ENCODE results near the gene MAN2B1. TPM values are rescaled to one million over a fixed set of nuclear protein-coding genes. Genes with fewer than 3 reads are reported as not detected.

The MAN2B1 gene
- total and polyA plus RNA-seq, 7 experiments from 2014 or later, result 40.6 to 215 (median 122) TPM

DNA sequence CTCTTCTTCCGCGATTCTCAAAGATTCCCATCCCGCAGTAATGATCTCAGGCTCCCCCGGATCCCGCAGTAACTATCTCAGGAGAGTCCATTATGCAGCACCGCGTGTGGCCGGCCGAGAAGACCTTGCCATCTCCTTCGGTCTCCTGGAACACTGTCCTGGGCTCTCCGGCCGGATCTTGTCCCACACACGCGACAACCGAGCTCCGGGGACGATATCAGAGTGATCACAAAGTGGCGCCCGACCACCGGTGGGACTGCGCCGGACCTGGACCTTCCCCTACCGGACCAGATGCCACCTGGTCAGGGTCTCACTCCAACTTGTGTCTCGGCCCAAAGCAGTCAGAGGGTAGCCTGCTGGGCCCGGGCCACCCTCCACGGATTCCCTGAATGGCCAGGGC, 24.0 kb downstream of the MAN2B1 start:
- CTCF ChIA-PET, result interaction anchor here (1.1 kb wide), 1 partner anchor 31 kb away, joined by 3 read pairs; no protein-coding TSS in a partner anchor
- H3K27ac Mint-ChIP-seq, result no peak overlapping the region

DNA sequence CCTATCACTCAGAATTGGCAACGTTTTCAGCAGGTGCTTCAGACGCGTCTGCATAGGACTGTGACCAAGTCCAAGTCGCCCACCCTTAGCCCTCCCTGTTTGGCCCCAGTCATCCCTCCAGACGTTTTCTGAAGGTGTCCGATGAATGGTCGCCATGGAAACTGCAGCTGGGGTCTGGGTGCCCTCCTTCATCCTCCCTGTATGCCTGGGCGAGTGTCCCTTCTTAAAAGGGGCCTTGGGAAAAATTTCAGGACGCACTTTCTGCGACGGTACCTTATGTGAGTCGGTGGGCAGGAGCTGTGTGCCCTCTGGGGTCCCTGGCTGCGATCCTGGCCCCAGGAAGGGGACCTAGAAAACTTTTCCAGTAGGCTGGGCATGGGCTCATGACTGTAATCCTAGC, 25.1 kb downstream of the MAN2B1 start:
- no peak overlapping the region for H3K27ac ChIP-seq (ENCODE audit: low read depth, low read length)
- no peak for ATAC-seq
- Mint-ChIP-seq H3K27ac (no peak overlapping the region), H3K4me3 (no peak overlapping the region), H3K9me3 (no peaks in the 10 kb centered on the region), H3K27me3 (no peaks in the 10 kb centered on the region), H3K36me3 (peaks cover 0 to 19% (median 0%) of the 10 kb centered on the region in 5 donors), H3K4me1 (peaks cover 8 to 19% (median 13%) of the 10 kb centered on the region in 7 donors)
- peaks cover 3 to 12% of the 10 kb centered on the region in 2 donors for H3K4me1 ChIP-seq (ENCODE audit: control insufficient read depth in 2 of 2, insufficient read depth in 2 of 2, low read length in 2 of 2)
- CTCF ChIA-PET, result no interaction called here
- POLR2A ChIA-PET, result no interaction called here
- H3K36me3 ChIP-seq (ENCODE audit: control insufficient read depth in 2 of 3, insufficient read depth in 3 of 3, low read length in 3 of 3), result peaks cover 0 to 7% (median 0%) of the 10 kb centered on the region in 3 experiments
- H3K4me3 ChIP-seq (ENCODE audit: low read length), result no peak overlapping the region
- intact Hi-C loops (cut with micrococcal nuclease), result loop anchor here in 1 of 2 donors (2.0 kb wide), 1 partner anchor 39 kb away; no protein-coding TSS in a partner anchor
- H3K9me3 ChIP-seq (ENCODE audit: control insufficient read depth in 2 of 3, low read length in 3 of 3), result no peaks in the 10 kb centered on the region
- no peak for DNase-seq
- H3K27me3 ChIP-seq (ENCODE audit: control insufficient read depth in 2 of 2, insufficient read depth in 2 of 2, low read length in 2 of 2), result no peaks in the 10 kb centered on the region

More for the DNA sequence above, 24.0 kb downstream of the MAN2B1 start:
- H3K36me3 ChIP-seq (ENCODE audit: control insufficient read depth in 2 of 3, insufficient read depth in 3 of 3, low read length in 3 of 3), result peaks cover 0 to 7% (median 0%) of the 10 kb centered on the region in 3 experiments
- Mint-ChIP-seq H3K4me3 (no peak overlapping the region), H3K36me3 (peaks cover 0 to 14% (median 0%) of the 10 kb centered on the region in 5 donors), H3K4me1 (peaks cover 8 to 16% (median 9%) of the 10 kb centered on the region in 7 donors), H3K27me3 (no peaks in the 10 kb centered on the region), H3K9me3 (no peaks in the 10 kb centered on the region)
- H3K9me3 ChIP-seq (ENCODE audit: control insufficient read depth in 2 of 3, low read length in 3 of 3), result no peaks in the 10 kb centered on the region
- H3K27me3 ChIP-seq (ENCODE audit: control insufficient read depth in 2 of 2, insufficient read depth in 2 of 2, low read length in 2 of 2), result no peaks in the 10 kb centered on the region
- H3K27ac ChIP-seq (ENCODE audit: low read depth, low read length), result no peak overlapping the region
- H3K4me1 ChIP-seq (ENCODE audit: control insufficient read depth in 2 of 2, insufficient read depth in 2 of 2, low read length in 2 of 2), result peaks cover 3 to 12% of the 10 kb centered on the region in 2 donors
- DNase-seq (no peak), ATAC-seq (no peak)
- intact Hi-C loops (cut with micrococcal nuclease), result no loop called here
- no peak overlapping the region for H3K4me3 ChIP-seq (ENCODE audit: low read length)
- POLR2A ChIA-PET, result interaction anchor here (0.6 to 0.8 kb wide), 2 partner anchors 29 to 300 kb away, joined by 3 read pairs; no protein-coding TSS in a partner anchor

GRCh38 chr19:12639901-12640613, 26.5 kb downstream of the MAN2B1 start:
- Mint-ChIP-seq H3K4me1 (peaks cover 12 to 28% (median 21%) of the 10 kb centered on the region in 7 donors), H3K27me3 (no peaks in the 10 kb centered on the region), H3K36me3 (peaks cover 0 to 19% (median 0%) of the 10 kb centered on the region in 5 donors), H3K27ac (peak overlapping the region; percentile 39 to 89 (median 82)), H3K4me3 (peak overlapping the region; percentile 73 to 85 (median 80)), H3K9me3 (no peaks in the 10 kb centered on the region)
- Histone ChIP-seq H3K36me3 (ENCODE audit: control insufficient read depth in 2 of 3, insufficient read depth in 3 of 3, low read length in 3 of 3) (peaks cover 0 to 7% (median 0%) of the 10 kb centered on the region in 3 experiments), H3K9me3 (ENCODE audit: control insufficient read depth in 2 of 3, low read length in 3 of 3) (no peaks in the 10 kb centered on the region), H3K27ac (ENCODE audit: low read depth, low read length) (peak overlapping the region; percentile 5), H3K27me3 (ENCODE audit: control insufficient read depth in 2 of 2, insufficient read depth in 2 of 2, low read length in 2 of 2) (no peaks in the 10 kb centered on the region), H3K4me1 (ENCODE audit: control insufficient read depth in 2 of 2, insufficient read depth in 2 of 2, low read length in 2 of 2) (peaks cover 3 to 12% of the 10 kb centered on the region in 2 donors), H3K4me3 (ENCODE audit: low read length) (peak overlapping the region; percentile 40)
- ChIA-PET POLR2A (interaction anchor here (0.5 to 1.5 kb wide), 6 partner anchors 26 to 1626 kb away, joined by 3 to 7 read pairs (median 4); partner anchors contain the start of genes ZNF490 and ZNF791), CTCF (interaction anchor here (0.6 to 1.8 kb wide), 12 partner anchors 9 to 247 kb away, joined by 3 to 6 read pairs (median 3); partner anchors contain the start of genes DHPS and KLF1)
- DNase-seq (peak; percentile 64 to 81 (median 78)), ATAC-seq (peak; percentile 93)
- intact Hi-C loops (cut with micrococcal nuclease), result loop anchor here (1.0 to 2.0 kb wide), 7 partner anchors 25 to 120 kb away; partner anchors contain the start of genes ZNF490 (in 1 of the 2) and ZNF791 (in 1 of the 2)

DNA sequence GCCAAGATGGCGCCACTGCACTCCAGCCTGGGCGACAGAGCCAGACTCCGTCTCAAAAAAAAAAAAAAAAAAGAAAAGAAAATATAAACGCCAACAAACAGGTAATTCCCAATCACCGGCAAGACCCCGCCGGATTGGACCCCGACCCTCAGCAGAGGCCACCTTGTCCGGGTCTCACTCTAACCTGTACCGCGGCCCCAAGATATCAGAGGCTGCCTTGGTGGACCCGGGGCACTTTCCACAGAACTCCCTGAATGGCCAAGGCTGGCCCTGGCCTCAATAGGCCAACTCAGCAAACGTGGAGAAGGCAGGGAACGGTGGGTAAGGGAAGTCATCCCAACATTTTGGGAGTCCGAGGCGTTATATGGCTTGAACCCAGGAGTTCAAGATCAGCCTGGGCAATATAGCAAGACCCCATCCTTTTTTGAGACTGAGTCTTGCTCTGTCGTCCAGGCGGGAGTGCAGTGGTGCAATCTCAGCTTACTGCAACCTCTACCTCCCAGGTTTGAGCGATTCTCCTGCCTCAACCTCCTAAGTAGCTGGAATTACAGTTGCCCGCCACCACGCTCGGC, 27.8 kb downstream of the MAN2B1 start:
- no peaks in the 10 kb centered on the region for H3K36me3 ChIP-seq (ENCODE audit: control insufficient read depth in 2 of 3, insufficient read depth in 3 of 3, low read length in 3 of 3)
- peaks cover 14 to 32% (median 21%) of the 10 kb centered on the region in 7 donors for H3K4me1 Mint-ChIP-seq
- no peak overlapping the region for H3K27ac ChIP-seq (ENCODE audit: low read depth, low read length)
- no peaks in the 10 kb centered on the region for H3K27me3 Mint-ChIP-seq
- H3K27me3 ChIP-seq (ENCODE audit: control insufficient read depth in 2 of 2, insufficient read depth in 2 of 2, low read length in 2 of 2), result no peaks in the 10 kb centered on the region
- H3K27ac Mint-ChIP-seq, result no peak overlapping the region
- no peaks in the 10 kb centered on the region for H3K9me3 ChIP-seq (ENCODE audit: control insufficient read depth in 2 of 3, low read length in 3 of 3)
- H3K4me3 Mint-ChIP-seq, result no peak overlapping the region
- peaks cover 0 to 2% (median 0%) of the 10 kb centered on the region in 11 donors for H3K9me3 Mint-ChIP-seq
- no peak overlapping the region for H3K4me3 ChIP-seq (ENCODE audit: low read length)
- CTCF ChIA-PET, result interaction anchor here (1.3 to 1.6 kb wide), 2 partner anchors 21 to 33 kb away, joined by 3 read pairs; no protein-coding TSS in a partner anchor
- H3K36me3 Mint-ChIP-seq, result peaks cover 0 to 28% (median 0%) of the 10 kb centered on the region in 5 donors
- H3K4me1 ChIP-seq (ENCODE audit: control insufficient read depth in 2 of 2, insufficient read depth in 2 of 2, low read length in 2 of 2), result peaks cover 3 to 12% of the 10 kb centered on the region in 2 donors
- DNase-seq, result no peak
- POLR2A ChIA-PET, result interaction anchor here (0.7 to 0.8 kb wide), 2 partner anchors 63 to 186 kb away, joined by 3 read pairs; no protein-coding TSS in a partner anchor
- intact Hi-C loops (cut with micrococcal nuclease), result no loop called here
- no peak for ATAC-seq

- Histone ChIP-seq H3K9me3 (ENCODE audit: control insufficient read depth in 2 of 3, low read length in 3 of 3) (no peaks in the 10 kb centered on the region), H3K36me3 (ENCODE audit: control insufficient read depth in 2 of 3, insufficient read depth in 3 of 3, low read length in 3 of 3) (peaks cover 0 to 2% (median 0%) of the 10 kb centered on the region in 3 experiments), H3K27ac (ENCODE audit: low read depth, low read length) (no peak overlapping the region), H3K27me3 (ENCODE audit: control insufficient read depth in 2 of 2, insufficient read depth in 2 of 2, low read length in 2 of 2) (no peaks in the 10 kb centered on the region), H3K4me3 (ENCODE audit: low read length) (no peak overlapping the region), H3K4me1 (ENCODE audit: control insufficient read depth in 2 of 2, insufficient read depth in 2 of 2, low read length in 2 of 2) (peaks cover 3 to 12% of the 10 kb centered on the region in 2 donors)
- no peak for ATAC-seq
- Mint-ChIP-seq H3K36me3 (peaks cover 0 to 38% (median 4%) of the 10 kb centered on the region in 5 donors), H3K4me1 (peaks cover 14 to 35% (median 21%) of the 10 kb centered on the region in 7 donors), H3K27me3 (no peaks in the 10 kb centered on the region), H3K27ac (peak overlapping the region in 2 of 9 donors; percentile 14 to 31), H3K4me3 (no peak overlapping the region), H3K9me3 (peaks cover 0 to 2% (median 0%) of the 10 kb centered on the region in 11 donors)
- CTCF ChIA-PET, result no interaction called here
- no peak for DNase-seq
- POLR2A ChIA-PET, result no interaction called here
- intact Hi-C loops (cut with micrococcal nuclease), result no loop called here
These were observed 29.9 kb downstream of the MAN2B1 start for GRCh38 chr19:12636631-12637030.

- Histone ChIP-seq H3K4me1 (ENCODE audit: control insufficient read depth in 2 of 2, insufficient read depth in 2 of 2, low read length in 2 of 2) (no peaks in the 10 kb centered on the region), H3K36me3 (ENCODE audit: control insufficient read depth in 2 of 3, insufficient read depth in 3 of 3, low read length in 3 of 3) (peaks cover 25 to 47% (median 32%) of the 10 kb centered on the region in 3 experiments), H3K4me3 (ENCODE audit: low read length) (no peak overlapping the region), H3K9me3 (ENCODE audit: control insufficient read depth in 2 of 3, low read length in 3 of 3) (peaks cover 0 to 24% (median 9%) of the 10 kb centered on the region in 3 experiments), H3K27me3 (ENCODE audit: control insufficient read depth in 2 of 2, insufficient read depth in 2 of 2, low read length in 2 of 2) (no peaks in the 10 kb centered on the region), H3K27ac (ENCODE audit: low read depth, low read length) (no peak overlapping the region)
- Mint-ChIP-seq H3K9me3 (peaks cover 0 to 30% (median 8%) of the 10 kb centered on the region in 11 donors), H3K27me3 (no peaks in the 10 kb centered on the region), H3K27ac (no peak overlapping the region), H3K4me1 (peaks cover 0 to 6% (median 3%) of the 10 kb centered on the region in 7 donors), H3K36me3 (peaks cover 16 to 81% (median 37%) of the 10 kb centered on the region in 5 donors), H3K4me3 (no peak overlapping the region)
- intact Hi-C loops (cut with micrococcal nuclease), result no loop called here
- POLR2A ChIA-PET, result no interaction called here
- no peak for ATAC-seq
- CTCF ChIA-PET, result no interaction called here
- DNase-seq, result no peak
These were observed 37.3 kb downstream of the MAN2B1 start for GRCh38 chr19:12629215-12629614.
